SK-N-SH (cell line): Measurements from ENCODE around the gene STOML2. TPM values are rescaled to one million over a fixed set of nuclear protein-coding genes. Genes with fewer than 3 reads are reported as not detected.
A peak's percentile ranks its signal among the peaks of the same experiment; 100 is the strongest.

Experiments used
- CTCF ChIA-PET: fragments of 300-600, 350-600 bp; formaldehyde crosslinking; extraction: SDS; loops from one replicate; lab custom pipeline; 2021; lab: Yijun Ruan, JAX
- POLR2A ChIA-PET: fragments of 350-600 bp; sonication (Branson Sonifier 250); formaldehyde crosslinking; extraction: SDS; loops from one replicate; lab custom pipeline; 2020; ENCODE audit warnings: antibody characterized with exemption, inconsistent platforms; lab: Yijun Ruan, JAX
- DNase-seq: peaks from one replicate; pipeline ENCODE4 v3.0.0; 2012
- H2AFZ ChIP-seq: fragments of 200-600 bp; sonication (generic); 2 replicates; pipeline ENCODE4 v1.8.1; 2016; ENCODE audit warnings: antibody characterized with exemption, mild to moderate bottlenecking, low read depth
- H3F3A ChIP-seq: fragments of 200-600 bp; sonication (generic); replicated peaks from 2 replicates; pipeline ENCODE3; 2016; ENCODE audit warnings: antibody characterized with exemption, mild to moderate bottlenecking; ENCODE audit not compliant: insufficient read depth
- H3K27ac ChIP-seq, 2 experiments: fragments of 200-500 bp in 1 of 2; fragments of 200-600 bp in 1 of 2; sonication (Bioruptor generic) in 1 of 2; sonication (generic), shearing (Covaris generic) in 1 of 2; 2 replicates each; pipeline versions ENCODE4 v1.5.1 to v1.6.1; 2014 to 2016; ENCODE audit warnings: low read depth in 2 of 2, inconsistent platforms in 1 of 2, low read length in 1 of 2, mild to moderate bottlenecking in 1 of 2, mixed read lengths in 1 of 2
- H3K27me3 ChIP-seq: fragments of 200-600 bp; sonication (generic), shearing (Covaris generic); 2 replicates; pipeline ENCODE4 v1.6.1; 2016; ENCODE audit warnings: mixed run types; ENCODE audit not compliant: insufficient read depth
- H3K36me3 ChIP-seq, 2 experiments: fragments of 200-500 bp in 1 of 2; fragments of 200-600 bp in 1 of 2; sonication (Bioruptor generic) in 1 of 2; sonication (generic) in 1 of 2; replicated peaks in 1 of 2; 2 replicates each; pipeline versions ENCODE3 to v1.5.1; 2014 to 2016; ENCODE audit warnings: low read length in 1 of 2, mild to moderate bottlenecking in 1 of 2; ENCODE audit not compliant: insufficient read depth in 2 of 2, control insufficient read depth in 1 of 2
- H3K4me1 ChIP-seq, 2 experiments: fragments of 200-500 bp in 1 of 2; fragments of 200-600 bp in 1 of 2; sonication (Bioruptor generic) in 1 of 2; sonication (generic), shearing (Covaris generic) in 1 of 2; 2 replicates each; pipeline versions ENCODE4 v1.5.1 to v1.6.1; 2014 to 2016; ENCODE audit warnings: low read depth in 1 of 2, low read length in 1 of 2, mixed run types in 1 of 2; ENCODE audit not compliant: insufficient read depth in 2 of 2, control insufficient read depth in 1 of 2
- H3K4me2 ChIP-seq: fragments of 200-600 bp; sonication (generic), shearing (Covaris generic); 2 replicates; pipeline ENCODE4 v1.6.1; 2017; ENCODE audit warnings: mixed run types
- H3K4me3 ChIP-seq, 2 experiments: fragments of 200-500 bp in 1 of 2; fragments of 200-600 bp in 1 of 2; sonication (Bioruptor generic) in 1 of 2; sonication (generic), shearing (Covaris generic) in 1 of 2; 2 replicates each; pipeline versions ENCODE4 v1.5.1 to v1.8.1; 2014 to 2016; ENCODE audit warnings: low read depth in 2 of 2, inconsistent platforms in 1 of 2, low read length in 1 of 2, mild to moderate bottlenecking in 1 of 2, mixed read lengths in 1 of 2, moderate library complexity in 1 of 2
- H3K79me2 ChIP-seq: fragments of 200-600 bp; sonication (generic); 2 replicates; pipeline ENCODE4 v1.8.1; 2017; ENCODE audit warnings: mild to moderate bottlenecking; ENCODE audit not compliant: insufficient read depth
- H3K9ac ChIP-seq: fragments of 200-600 bp; sonication (generic); 2 replicates; pipeline ENCODE4 v1.6.1; 2017; ENCODE audit warnings: mixed run types
- H3K9me2 ChIP-seq: fragments of 200-600 bp; sonication (generic); 2 replicates; pipeline ENCODE4 v1.6.1; 2017; ENCODE audit warnings: mixed run types
- H3K9me3 ChIP-seq: fragments of 200-600 bp; sonication (generic); 2 replicates; pipeline ENCODE4 v1.6.1; 2017; ENCODE audit warnings: mixed run types, mild to moderate bottlenecking, moderate library complexity
- H4K20me1 ChIP-seq: fragments of 200-600 bp; sonication (generic); 2 replicates; pipeline ENCODE4 v1.6.1; 2017; ENCODE audit warnings: mild to moderate bottlenecking, mixed run types; ENCODE audit not compliant: insufficient read depth
- CHD2 ChIP-seq: fragments of 150-350 bp; IDR thresholded peaks from 2 replicates; pipeline ENCODE4 v1.6.1; 2018; ENCODE audit warnings: low read length; ENCODE audit not compliant: partially characterized antibody
- EP300 ChIP-seq, 2 experiments: IDR thresholded peaks; 2 replicates each; pipeline versions ENCODE4 v1.4.0 to v1.6.1; 2012; ENCODE audit warnings: borderline replicate concordance in 1 of 2, low read depth in 1 of 2, low read length in 1 of 2
- EZH2phosphoT487 ChIP-seq: fragments of 200-600 bp; sonication (generic); IDR thresholded peaks from 2 replicates; pipeline ENCODE4 v1.6.1; 2017; ENCODE audit warnings: low read depth, mixed run types, mild to moderate bottlenecking, antibody characterized with exemption, moderate library complexity, borderline replicate concordance
- FOSL2 ChIP-seq: IDR thresholded peaks from 2 replicates; pipeline ENCODE4 v1.4.0; 2012; ENCODE audit warnings: low read depth, mild to moderate bottlenecking, moderate library complexity, borderline replicate concordance
- FOXJ3 ChIP-seq: sonication (generic); formaldehyde crosslinking; IDR thresholded peaks from 2 replicates; pipeline ENCODE4 v1.5.1; 2020; ENCODE audit warnings: mild to moderate bottlenecking, missing genetic modification reagents
- FOXM1 ChIP-seq: IDR thresholded peaks from 2 replicates; pipeline ENCODE4 v1.4.0; 2012; ENCODE audit warnings: low read depth, mild to moderate bottlenecking
- GABPA ChIP-seq: IDR thresholded peaks from 2 replicates; pipeline ENCODE4 v1.4.0; 2012; ENCODE audit warnings: low read depth, mild to moderate bottlenecking
- GATA2 ChIP-seq: sonication (generic); formaldehyde crosslinking; IDR thresholded peaks from 2 replicates; pipeline ENCODE4 v1.5.0; 2020; ENCODE audit warnings: mild to moderate bottlenecking, missing genetic modification reagents
- RAD21 ChIP-seq: IDR thresholded peaks from 2 replicates; pipeline ENCODE4 v1.6.1; 2012; ENCODE audit warnings: mild to moderate bottlenecking, low read length
- RCOR1 ChIP-seq: fragments of 150-350 bp; IDR thresholded peaks from 2 replicates; pipeline ENCODE4 v1.6.1; 2017; ENCODE audit warnings: antibody characterized with exemption, low read length
- SMC3 ChIP-seq: IDR thresholded peaks from 2 replicates; pipeline ENCODE4 v1.6.1; 2012; ENCODE audit warnings: low read depth, low read length, improper control_type of control experiment
- TAF1 ChIP-seq: IDR thresholded peaks from 2 replicates; pipeline ENCODE4 v1.6.1; 2012; ENCODE audit warnings: low read depth, mild to moderate bottlenecking, low read length, moderate library complexity, borderline replicate concordance
- TCF12 ChIP-seq: IDR thresholded peaks from 2 replicates; pipeline ENCODE4 v1.4.0; 2012
- TEAD4 ChIP-seq: IDR thresholded peaks from 2 replicates; pipeline ENCODE4 v1.4.0; 2012; ENCODE audit warnings: mild to moderate bottlenecking, borderline replicate concordance; ENCODE audit not compliant: insufficient read depth
- USF2 ChIP-seq: fragments of 150-350 bp; IDR thresholded peaks from 2 replicates; pipeline ENCODE4 v1.6.1; 2017; ENCODE audit warnings: antibody characterized with exemption, low read length, low read depth, borderline replicate concordance
- WGBS: methylation state at CpG from one replicate; pipeline ENCODE4 v1.1.6; 2017; ENCODE audit warnings: low lambda C conversion rate; 5-methylcytosine and 5-hydroxymethylcytosine counted together
- polyA plus RNA-seq, 3 experiments: library from polyadenylated mRNA; depleted of rRNA; stranded (reverse); fragments of >200 nt; gene quantifications; 2 replicates each; pipeline ENCODE4 v1.2.3, GENCODE V29; 2012
- TF ChIP-seq, protein P1 (sequence below): IDR thresholded peaks from 2 replicates; pipeline ENCODE4 v1.4.0; 2012; ENCODE audit warnings: low read depth
- TF ChIP-seq, protein P2 (sequence below): fragments of 200-600 bp; sonication (generic); IDR thresholded peaks from 2 replicates; pipeline ENCODE4 v1.6.1; 2017; ENCODE audit warnings: antibody characterized with exemption, mild to moderate bottlenecking, moderate library complexity
- TF ChIP-seq, protein P3 (sequence below): fragments of 150-350 bp; IDR thresholded peaks from 2 replicates; pipeline ENCODE4 v1.6.1; 2016; ENCODE audit warnings: mild to moderate bottlenecking, low read depth, low read length
- TF ChIP-seq, protein P4 (sequence below): IDR thresholded peaks from 2 replicates; pipeline ENCODE4; 2012
- TF ChIP-seq, protein P5 (sequence below): IDR thresholded peaks from 2 replicates; pipeline ENCODE4 v1.4.0; 2012; ENCODE audit warnings: low read depth, borderline replicate concordance

STOML2 gene
- polyA plus RNA-seq, 1 of the 3 experiments (the other 2 are of a cell fraction): 232 TPM

DNA sequence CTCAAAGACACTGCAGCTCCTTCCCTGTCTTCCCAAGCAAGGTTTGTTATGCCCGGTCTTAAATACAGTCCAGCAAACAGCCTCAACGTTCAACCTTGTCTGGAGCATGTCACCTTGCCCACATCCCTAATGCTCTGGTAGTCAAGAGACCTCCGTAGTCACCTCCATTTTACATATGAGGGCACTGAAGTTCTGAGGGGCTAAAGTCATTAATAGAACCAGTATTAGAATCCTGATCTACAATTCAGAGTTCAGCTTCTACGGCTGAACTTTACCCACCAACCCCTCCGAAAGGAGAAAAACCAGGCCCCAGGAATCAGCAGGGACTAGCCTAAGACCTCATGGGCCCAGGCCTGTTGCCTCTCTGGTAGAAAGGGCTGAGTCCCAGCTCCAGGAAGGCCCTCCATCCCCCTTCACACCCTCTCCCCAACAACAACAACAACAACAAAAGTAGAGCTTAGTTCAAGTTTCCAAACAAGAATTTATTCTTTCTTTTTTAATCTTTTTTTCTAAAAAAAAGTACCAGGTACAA lies 795 bp upstream of the STOML2 start:
- peaks cover 15 to 25% of the 10 kb centered on the region in 2 experiments; a peak in 3 of 4 replicates for H3K4me1 ChIP-seq
- H2AFZ ChIP-seq: no peak overlapping the region; the same call in 1 of the 2 replicates
- H3K9me3 ChIP-seq: no peaks in the 10 kb centered on the region
- peaks cover 3% of the 10 kb centered on the region; the same call in 1 of the 2 replicates for H4K20me1 ChIP-seq
- H3K4me3 ChIP-seq: peak overlapping the region in 1 of 2 experiments; percentile 84; a peak in 3 of 4 replicates
- no peak for TF ChIP-seq EP300 (IDR thresholded peaks at IDR 0.05; ENCODE audit: borderline replicate concordance in 1 of 2, low read depth in 1 of 2, low read length in 1 of 2)
- TF ChIP-seq GATA2 (CRISPR knock-in tag): no peak
- TF ChIP-seq, protein P1, sequence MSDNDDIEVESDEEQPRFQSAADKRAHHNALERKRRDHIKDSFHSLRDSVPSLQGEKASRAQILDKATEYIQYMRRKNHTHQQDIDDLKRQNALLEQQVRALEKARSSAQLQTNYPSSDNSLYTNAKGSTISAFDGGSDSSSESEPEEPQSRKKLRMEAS: no peak
- TF ChIP-seq, protein P2, sequence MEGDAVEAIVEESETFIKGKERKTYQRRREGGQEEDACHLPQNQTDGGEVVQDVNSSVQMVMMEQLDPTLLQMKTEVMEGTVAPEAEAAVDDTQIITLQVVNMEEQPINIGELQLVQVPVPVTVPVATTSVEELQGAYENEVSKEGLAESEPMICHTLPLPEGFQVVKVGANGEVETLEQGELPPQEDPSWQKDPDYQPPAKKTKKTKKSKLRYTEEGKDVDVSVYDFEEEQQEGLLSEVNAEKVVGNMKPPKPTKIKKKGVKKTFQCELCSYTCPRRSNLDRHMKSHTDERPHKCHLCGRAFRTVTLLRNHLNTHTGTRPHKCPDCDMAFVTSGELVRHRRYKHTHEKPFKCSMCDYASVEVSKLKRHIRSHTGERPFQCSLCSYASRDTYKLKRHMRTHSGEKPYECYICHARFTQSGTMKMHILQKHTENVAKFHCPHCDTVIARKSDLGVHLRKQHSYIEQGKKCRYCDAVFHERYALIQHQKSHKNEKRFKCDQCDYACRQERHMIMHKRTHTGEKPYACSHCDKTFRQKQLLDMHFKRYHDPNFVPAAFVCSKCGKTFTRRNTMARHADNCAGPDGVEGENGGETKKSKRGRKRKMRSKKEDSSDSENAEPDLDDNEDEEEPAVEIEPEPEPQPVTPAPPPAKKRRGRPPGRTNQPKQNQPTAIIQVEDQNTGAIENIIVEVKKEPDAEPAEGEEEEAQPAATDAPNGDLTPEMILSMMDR: no peak
- no peak for TF ChIP-seq TCF12
- no peak for TF ChIP-seq SMC3
- TF ChIP-seq CHD2: no peak
- no peak for TF ChIP-seq FOSL2
- TF ChIP-seq USF2: no peak
- no peak for TF ChIP-seq GABPA
- H3K79me2 ChIP-seq: peaks cover 29% of the 10 kb centered on the region
- 42% methylated on average over 5 of the region's 5 CpGs for WGBS
- H3K9me2 ChIP-seq: no peaks in the 10 kb centered on the region
- H3K4me2 ChIP-seq: peak overlapping the region; percentile 93
- H3K36me3 ChIP-seq: peaks cover 39 to 68% of the 10 kb centered on the region in 2 experiments
- CTCF ChIA-PET: interaction anchor here (0.6 to 3.8 kb wide), 12 partner anchors 8 to 500 kb away, joined by 3 to 25 read pairs (median 4); partner anchors contain the start of genes ATOSB and PIGO
- POLR2A ChIA-PET: interaction anchor here (1.3 to 4.0 kb wide), 4 partner anchors 8 to 32 kb away, joined by 11 to 35 read pairs (median 20); partner anchors contain the start of genes ATOSB, FANCG and VCP
- H3K27me3 ChIP-seq: no peaks in the 10 kb centered on the region
- peak overlapping the region; percentile 86 to 94 for H3K27ac ChIP-seq
- DNase-seq: no peak
- peak overlapping the region; percentile 87; the same call in 1 of the 2 replicates for H3K9ac ChIP-seq
- peaks cover 21% of the 10 kb centered on the region for H3F3A ChIP-seq

GRCh38 chr9:35102465-35102768 lies 514 bp downstream of the STOML2 start:
- H3K79me2 ChIP-seq: peaks cover 21% of the 10 kb centered on the region
- H2AFZ ChIP-seq: no peak overlapping the region
- H3K27me3 ChIP-seq: no peaks in the 10 kb centered on the region
- H3K4me3 ChIP-seq: peak overlapping the region; percentile 75 to 84
- H3K4me2 ChIP-seq: peak overlapping the region; percentile 93
- H3K36me3 ChIP-seq: peaks cover 33 to 55% of the 10 kb centered on the region in 2 experiments
- peaks cover 21% of the 10 kb centered on the region for H3F3A ChIP-seq
- WGBS: 0% methylated on average over 3 of the region's 10 CpGs
- H3K9ac ChIP-seq: peak overlapping the region; percentile 87
- H3K27ac ChIP-seq: peak overlapping the region; percentile 76 to 94; a peak in 3 of 4 replicates
- no peaks in the 10 kb centered on the region for H4K20me1 ChIP-seq
- TF ChIP-seq RCOR1 (no peak), EZH2phosphoT487 (no peak), FOXM1 (no peak), RAD21 (no peak), TAF1 (no peak), TCF12 (no peak), FOXJ3 (CRISPR knock-in tag) (no peak), TEAD4 (no peak), SMC3 (no peak)
- TF ChIP-seq, protein P1: no peak
- TF ChIP-seq, protein P3, sequence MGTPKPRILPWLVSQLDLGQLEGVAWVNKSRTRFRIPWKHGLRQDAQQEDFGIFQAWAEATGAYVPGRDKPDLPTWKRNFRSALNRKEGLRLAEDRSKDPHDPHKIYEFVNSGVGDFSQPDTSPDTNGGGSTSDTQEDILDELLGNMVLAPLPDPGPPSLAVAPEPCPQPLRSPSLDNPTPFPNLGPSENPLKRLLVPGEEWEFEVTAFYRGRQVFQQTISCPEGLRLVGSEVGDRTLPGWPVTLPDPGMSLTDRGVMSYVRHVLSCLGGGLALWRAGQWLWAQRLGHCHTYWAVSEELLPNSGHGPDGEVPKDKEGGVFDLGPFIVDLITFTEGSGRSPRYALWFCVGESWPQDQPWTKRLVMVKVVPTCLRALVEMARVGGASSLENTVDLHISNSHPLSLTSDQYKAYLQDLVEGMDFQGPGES: no peak
- TF ChIP-seq, protein P4, sequence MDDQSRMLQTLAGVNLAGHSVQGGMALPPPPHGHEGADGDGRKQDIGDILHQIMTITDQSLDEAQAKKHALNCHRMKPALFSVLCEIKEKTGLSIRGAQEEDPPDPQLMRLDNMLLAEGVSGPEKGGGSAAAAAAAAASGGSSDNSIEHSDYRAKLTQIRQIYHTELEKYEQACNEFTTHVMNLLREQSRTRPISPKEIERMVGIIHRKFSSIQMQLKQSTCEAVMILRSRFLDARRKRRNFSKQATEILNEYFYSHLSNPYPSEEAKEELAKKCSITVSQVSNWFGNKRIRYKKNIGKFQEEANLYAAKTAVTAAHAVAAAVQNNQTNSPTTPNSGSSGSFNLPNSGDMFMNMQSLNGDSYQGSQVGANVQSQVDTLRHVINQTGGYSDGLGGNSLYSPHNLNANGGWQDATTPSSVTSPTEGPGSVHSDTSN: no peak
- TF ChIP-seq, protein P5, sequence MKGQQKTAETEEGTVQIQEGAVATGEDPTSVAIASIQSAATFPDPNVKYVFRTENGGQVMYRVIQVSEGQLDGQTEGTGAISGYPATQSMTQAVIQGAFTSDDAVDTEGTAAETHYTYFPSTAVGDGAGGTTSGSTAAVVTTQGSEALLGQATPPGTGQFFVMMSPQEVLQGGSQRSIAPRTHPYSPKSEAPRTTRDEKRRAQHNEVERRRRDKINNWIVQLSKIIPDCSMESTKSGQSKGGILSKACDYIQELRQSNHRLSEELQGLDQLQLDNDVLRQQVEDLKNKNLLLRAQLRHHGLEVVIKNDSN: no peak
- H3K9me3 ChIP-seq: no peaks in the 10 kb centered on the region
- ChIA-PET POLR2A (interaction anchor here (0.6 to 4.0 kb wide), 5 partner anchors 9 to 30 kb away, joined by 4 to 35 read pairs (median 12); partner anchors contain the start of genes ATOSB, FANCG and VCP), CTCF (interaction anchor here (1.1 to 3.7 kb wide), 7 partner anchors 7 to 450 kb away, joined by 3 to 12 read pairs (median 5); partner anchors contain the start of gene ATOSB)
- no peaks in the 10 kb centered on the region for H3K9me2 ChIP-seq
- no peak for DNase-seq
- H3K4me1 ChIP-seq: peaks cover 15 to 25% of the 10 kb centered on the region in 2 experiments; a peak in 3 of 4 replicates
